Measurements from ENCODE around the gene USP22. TPM values are rescaled to one million over a fixed set of nuclear protein-coding genes. Genes with fewer than 3 reads are reported as not detected.

The USP22 gene
- total RNA-seq (2021; ENCODE audit: unreplicated experiment), result 210 TPM
- 111 and 112 TPM in 2 replicates for polyA plus RNA-seq (2012)
- Bru-seq, nascent RNA, result percentile 97 among the genes with signal in this experiment
- percentile 98 among the genes with signal in this experiment for BruChase-seq, experiment 1, labeled RNA remaining after a 6-hour chase
- percentile 97 among the genes with signal in this experiment for BruChase-seq, experiment 2, labeled RNA remaining after a 2-hour chase
- long read RNA-seq, full-length matches to known transcripts, result 39 of 121 reads
- long read RNA-seq, partial matches to known transcripts, result 14 of 121 reads
- long read RNA-seq, other reads (novel, unspliced or antisense), result 68 of 121 reads

DNA sequence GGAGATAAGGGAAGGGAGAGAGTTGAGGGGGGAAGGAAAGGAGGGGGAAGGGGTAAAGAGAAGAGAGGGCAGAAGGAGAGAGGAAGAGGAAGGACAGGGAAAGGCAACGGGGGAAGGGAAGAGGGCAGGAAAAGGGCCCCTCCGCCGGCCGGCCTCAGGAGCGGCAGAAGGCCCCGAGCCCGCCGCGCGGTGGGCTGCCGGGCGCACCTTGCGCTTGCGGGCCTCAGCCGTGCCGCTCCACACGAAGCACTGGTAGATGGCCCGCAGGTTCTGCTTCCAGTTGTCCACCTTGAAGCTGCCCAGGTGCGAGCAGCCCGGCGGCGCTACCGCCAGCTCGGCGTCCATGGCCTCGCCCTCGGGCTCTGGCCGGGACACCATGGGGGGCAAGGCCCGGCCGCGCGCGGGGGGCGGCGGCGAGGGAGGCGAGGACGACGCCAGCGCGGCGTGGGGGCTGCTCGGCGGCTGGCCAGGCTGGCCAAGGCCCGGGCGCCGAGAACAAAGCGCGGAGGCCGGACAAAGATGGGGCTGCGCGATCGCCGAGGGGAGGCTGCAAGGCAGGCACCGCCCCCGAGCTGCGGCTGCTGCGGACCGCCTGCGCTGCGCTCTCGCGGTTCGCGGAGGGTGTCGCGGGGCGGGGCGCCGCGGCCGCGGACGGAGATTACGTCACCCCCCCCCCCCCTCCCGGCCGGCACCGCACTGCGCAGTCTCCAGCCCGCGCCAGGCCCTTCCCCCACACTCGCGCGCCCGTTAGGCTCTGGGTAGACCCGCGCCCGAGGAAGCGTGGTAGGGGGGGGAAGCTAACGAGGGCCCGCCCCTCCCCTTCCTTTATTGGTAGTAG lies at the start of gene USP22:
Gene USP22 (minus strand): TSS at position 554 of the 838 bp plus-strand sequence. CDS start 176 bp downstream, at position 378.
- POLR2A ChIA-PET, result interaction anchor here (0.8 to 2.5 kb wide), 9 partner anchors 8 to 244 kb away, joined by 3 to 12 read pairs (median 3); partner anchors contain the start of gene DHRS7B
- H3K9me2 ChIP-seq (ENCODE audit: insufficient read depth), result no peaks in the 10 kb centered on the region

More for the DNA sequence above, at the start of gene USP22:
- Histone ChIP-seq H3K79me2 (ENCODE audit: insufficient read depth, low read length) (peaks cover 45% of the 10 kb centered on the region), H4K20me1 (ENCODE audit: insufficient read depth) (peaks cover 14% of the 10 kb centered on the region), H3K27me3 (ENCODE audit: insufficient read depth, low read length) (no peaks in the 10 kb centered on the region), H3K4me1 (ENCODE audit: control insufficient read depth in 1 of 2, insufficient read depth in 2 of 2, low read length in 2 of 2) (peaks cover 11 to 28% of the 10 kb centered on the region in 2 experiments), H3K36me3 (ENCODE audit: control insufficient read depth in 1 of 2, insufficient read depth in 2 of 2, low read length in 2 of 2) (peaks cover 5 to 6% of the 10 kb centered on the region in 2 experiments; a peak in 3 of 4 replicates), H3K4me2 (ENCODE audit: low read length) (peak within 1 kb of the TSS; percentile 74), H3K27ac (ENCODE audit: low read depth, low read length) (peak within 1 kb of the TSS; percentile 100), H3K4me3 (replicated peaks in 1 of 2; ENCODE audit: low read depth in 1 of 2, low read length in 2 of 2) (peak within 1 kb of the TSS; percentile 77 to 94), H2AFZ (ENCODE audit: low read depth, low read length, poor library complexity, severe bottlenecking) (peak within 1 kb of the TSS; percentile 3), H3K9ac (ENCODE audit: low read length) (peak within 1 kb of the TSS; percentile 95), H3K9me3 (ENCODE audit: control insufficient read depth in 1 of 2, insufficient read depth in 1 of 2, low read depth in 1 of 2, low read length in 2 of 2) (no peaks in the 10 kb centered on the region)
- TF ChIP-seq POLR2AphosphoS5 (IDR thresholded peaks at IDR 0.05; ENCODE audit: low read depth, low read length) (peak; percentile 75), SP1 (IDR thresholded peaks at IDR 0.05; ENCODE audit: low read depth) (peak; percentile 58; the same call in 1 of the 2 replicates), ZFX (IDR thresholded peaks at IDR 0.05) (peak; percentile 98), SRF (IDR thresholded peaks at IDR 0.05; ENCODE audit: low read depth) (no peak), TCF7L2 (IDR thresholded peaks at IDR 0.05; ENCODE audit: borderline replicate concordance, extremely low read depth, insufficient read depth, insufficient read length) (peak; percentile 83), EGR1 (IDR thresholded peaks at IDR 0.05; ENCODE audit: low read depth) (peak; percentile 7; the same call in 1 of the 2 replicates), SIN3A (IDR thresholded peaks at IDR 0.05; ENCODE audit: low read depth) (peak; percentile 11; the same call in 1 of the 2 replicates), POLR2A (IDR thresholded peaks at IDR 0.05; ENCODE audit: borderline replicate concordance, extremely low read depth, insufficient read depth, insufficient read length) (peak; percentile 50), YY1 (IDR thresholded peaks at IDR 0.05; ENCODE audit: extremely low read depth, insufficient replicate concordance, low read depth, low read length) (peak; percentile 22)
- TF ChIP-seq, protein P1, sequence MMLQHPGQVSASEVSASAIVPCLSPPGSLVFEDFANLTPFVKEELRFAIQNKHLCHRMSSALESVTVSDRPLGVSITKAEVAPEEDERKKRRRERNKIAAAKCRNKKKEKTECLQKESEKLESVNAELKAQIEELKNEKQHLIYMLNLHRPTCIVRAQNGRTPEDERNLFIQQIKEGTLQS (IDR thresholded peaks at IDR 0.05), result no peak
- TF ChIP-seq, protein P2, sequence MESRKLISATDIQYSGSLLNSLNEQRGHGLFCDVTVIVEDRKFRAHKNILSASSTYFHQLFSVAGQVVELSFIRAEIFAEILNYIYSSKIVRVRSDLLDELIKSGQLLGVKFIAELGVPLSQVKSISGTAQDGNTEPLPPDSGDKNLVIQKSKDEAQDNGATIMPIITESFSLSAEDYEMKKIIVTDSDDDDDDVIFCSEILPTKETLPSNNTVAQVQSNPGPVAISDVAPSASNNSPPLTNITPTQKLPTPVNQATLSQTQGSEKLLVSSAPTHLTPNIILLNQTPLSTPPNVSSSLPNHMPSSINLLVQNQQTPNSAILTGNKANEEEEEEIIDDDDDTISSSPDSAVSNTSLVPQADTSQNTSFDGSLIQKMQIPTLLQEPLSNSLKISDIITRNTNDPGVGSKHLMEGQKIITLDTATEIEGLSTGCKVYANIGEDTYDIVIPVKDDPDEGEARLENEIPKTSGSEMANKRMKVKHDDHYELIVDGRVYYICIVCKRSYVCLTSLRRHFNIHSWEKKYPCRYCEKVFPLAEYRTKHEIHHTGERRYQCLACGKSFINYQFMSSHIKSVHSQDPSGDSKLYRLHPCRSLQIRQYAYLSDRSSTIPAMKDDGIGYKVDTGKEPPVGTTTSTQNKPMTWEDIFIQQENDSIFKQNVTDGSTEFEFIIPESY (IDR thresholded peaks at IDR 0.05; ENCODE audit: extremely low read depth, insufficient replicate concordance, low read length), result peak; percentile 55
- TF ChIP-seq, protein P3, sequence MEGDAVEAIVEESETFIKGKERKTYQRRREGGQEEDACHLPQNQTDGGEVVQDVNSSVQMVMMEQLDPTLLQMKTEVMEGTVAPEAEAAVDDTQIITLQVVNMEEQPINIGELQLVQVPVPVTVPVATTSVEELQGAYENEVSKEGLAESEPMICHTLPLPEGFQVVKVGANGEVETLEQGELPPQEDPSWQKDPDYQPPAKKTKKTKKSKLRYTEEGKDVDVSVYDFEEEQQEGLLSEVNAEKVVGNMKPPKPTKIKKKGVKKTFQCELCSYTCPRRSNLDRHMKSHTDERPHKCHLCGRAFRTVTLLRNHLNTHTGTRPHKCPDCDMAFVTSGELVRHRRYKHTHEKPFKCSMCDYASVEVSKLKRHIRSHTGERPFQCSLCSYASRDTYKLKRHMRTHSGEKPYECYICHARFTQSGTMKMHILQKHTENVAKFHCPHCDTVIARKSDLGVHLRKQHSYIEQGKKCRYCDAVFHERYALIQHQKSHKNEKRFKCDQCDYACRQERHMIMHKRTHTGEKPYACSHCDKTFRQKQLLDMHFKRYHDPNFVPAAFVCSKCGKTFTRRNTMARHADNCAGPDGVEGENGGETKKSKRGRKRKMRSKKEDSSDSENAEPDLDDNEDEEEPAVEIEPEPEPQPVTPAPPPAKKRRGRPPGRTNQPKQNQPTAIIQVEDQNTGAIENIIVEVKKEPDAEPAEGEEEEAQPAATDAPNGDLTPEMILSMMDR (IDR thresholded peaks at IDR 0.05 in 2 of 3, conservative IDR thresholded peaks at IDR 0.05 in 1 of 3; ENCODE audit: borderline replicate concordance in 1 of 3, insufficient read depth in 1 of 3, low read depth in 2 of 3, low read length in 2 of 3), result no peak
- RAD21 ChIA-PET (ENCODE audit: low non-redundant PET in 1 of 2, low total read pairs in 2 of 2, uncharacterized antibody in 2 of 2, unreplicated experiment in 2 of 2), result interaction anchor here in 1 of 2 experiments (0.7 kb wide), 1 partner anchor 87 kb away, joined by 7 read pairs; no protein-coding TSS in a partner anchor
- no TSS peak for BruUV-seq (replicated peaks)
- CTCF ChIA-PET, result interaction anchor here (0.7 to 2.7 kb wide), 13 partner anchors 10 to 415 kb away, joined by 3 to 20 read pairs (median 6); no protein-coding TSS in a partner anchor
- ATAC-seq, result peak; percentile 76
- DNase-seq (ENCODE audit: low read depth, low spot score), result no peak
- intact Hi-C loops (cut with micrococcal nuclease), result loop anchor here (2.0 to 5.0 kb wide), 4 partner anchors 75 to 470 kb away; partner anchors contain the start of gene TMEM11
